NCI-H1417 (cell line): ENCODE measurements around the gene CPXCR1.
"Not testable (repeated sequence)": the region's sequence is repeated elsewhere in the genome, so short reads cannot be mapped to it uniquely, and the experiment has no call there.

Experiments used
- DNase-seq, 3 experiments: peaks; one replicate each; lab custom pipeline; 2025; lab: John Stamatoyannopoulos, UW

Gene CPXCR1

GRCh38 chrX:88746925-88747324, at the start of gene CPXCR1:
TSS of gene CPXCR1 (plus strand) at chrX:88747225. CDS start at chrX:88753415, 6,190 bp downstream.
- no peak for DNase-seq

GRCh38 chrX:88735835-88736234, 11.2 kb upstream of the CPXCR1 start:
- no peak for DNase-seq

GRCh38 chrX:88746215-88746614, 810 bp upstream of the CPXCR1 start:
- DNase-seq: not testable (repeated sequence)

GRCh38 chrX:88752339-88752738, 5.3 kb downstream of the CPXCR1 start:
- not testable (repeated sequence) for DNase-seq

- no peak for DNase-seq
Measured at GRCh38 chrX:88789825-88790224, 42.8 kb downstream of the CPXCR1 start.
